HG02571 (cell line): ENCODE data around the gene CDKN2C.

Experiments
- ATAC-seq: cut with Tn5 transposase; IDR thresholded peaks from one replicate; pipeline ENCODE4 v1.9.1; 2021; ENCODE audit warnings: mild to moderate bottlenecking, moderate library complexity; ENCODE audit not compliant: unreplicated experiment

The CDKN2C gene

GRCh38 chr1:50959913-50960844, 9.9 kb upstream of the CDKN2C start, which contains the start of gene FAF1:
FAF1 (minus strand) TSS chr1:50960267; CDS start chr1:50959811, 456 bp downstream.
- peak; percentile 85 for ATAC-seq

- ATAC-seq: no peak
Observed at GRCh38 chr1:50964863-50965262, 5.2 kb upstream of the CDKN2C start.

GRCh38 chr1:50966991-50967390, 3.1 kb upstream of the CDKN2C start:
- no peak for ATAC-seq

GRCh38 chr1:50967416-50968157, 2.5 kb upstream of the CDKN2C start:
- no peak for ATAC-seq

DNA sequence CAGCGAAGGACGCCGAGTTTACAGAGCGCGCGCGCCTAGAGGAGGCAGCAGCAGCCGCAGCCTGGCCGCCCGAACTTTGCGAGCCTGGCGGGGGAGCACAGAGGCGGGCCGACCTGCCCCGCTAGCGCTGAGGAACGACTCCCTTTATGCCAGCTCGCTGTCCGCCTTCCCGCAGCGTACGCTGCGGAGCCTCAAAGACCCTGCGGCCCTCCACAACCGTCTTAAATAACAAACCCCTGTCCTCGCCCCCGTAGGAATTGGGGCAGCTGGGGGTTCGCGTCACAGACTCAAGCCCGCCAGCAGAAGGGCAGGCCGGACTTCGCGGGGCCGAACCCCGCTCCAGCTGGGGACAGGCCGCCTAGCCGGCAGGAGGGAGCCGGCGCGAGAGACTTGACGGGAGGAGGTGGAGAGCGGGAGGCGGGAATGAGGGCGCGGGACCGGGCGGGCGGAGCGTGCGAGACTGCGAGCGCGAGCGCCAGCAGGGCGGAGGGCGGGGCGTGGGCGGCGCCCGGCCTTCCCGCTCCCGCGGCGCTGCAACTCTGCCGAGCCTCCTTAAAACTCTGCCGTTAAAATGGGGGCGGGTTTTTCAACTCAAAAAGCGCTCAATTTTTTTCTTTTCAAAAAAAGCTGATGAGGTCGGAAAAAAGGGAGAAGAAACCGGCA, 1.8 kb upstream of the CDKN2C start:
- peak; percentile 65 for ATAC-seq

DNA sequence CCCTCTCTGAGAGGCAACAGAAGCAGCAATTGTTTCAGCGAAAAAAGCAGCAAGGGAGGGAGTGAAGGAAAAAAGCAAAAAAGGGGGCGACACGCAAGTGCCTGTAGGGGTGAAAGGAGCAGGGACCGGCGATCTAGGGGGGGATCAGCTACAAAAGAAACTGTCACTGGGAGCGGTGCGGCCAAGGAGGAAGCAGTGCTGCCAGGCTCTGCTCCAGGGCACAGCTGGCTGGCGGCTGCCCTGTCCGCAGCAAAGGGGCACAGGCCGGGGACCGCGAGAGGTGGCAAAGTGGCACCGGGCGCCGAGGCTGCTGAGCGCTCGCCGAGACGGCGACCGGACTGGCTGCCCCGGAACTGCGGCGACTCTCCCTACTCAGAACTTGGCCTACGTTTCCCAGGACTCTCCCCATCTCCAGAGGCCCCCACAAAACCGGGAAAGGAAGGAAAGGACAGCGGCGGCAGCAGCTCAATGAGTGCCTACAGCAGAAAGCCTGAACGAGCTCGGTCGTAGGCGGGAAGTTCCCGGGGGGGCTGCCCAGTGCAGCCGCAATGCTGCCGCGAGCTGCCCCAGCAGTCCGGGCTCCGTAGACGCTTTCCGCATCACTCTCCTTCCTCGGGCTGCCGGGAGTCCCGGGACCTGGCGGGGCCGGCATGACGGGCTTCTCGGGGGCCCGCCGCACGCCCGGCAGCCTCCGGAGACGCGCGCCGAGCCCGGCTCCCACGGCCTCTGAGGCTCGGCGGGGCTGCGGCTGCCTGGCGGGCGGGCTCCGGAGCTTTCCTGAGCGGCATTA, 1.0 kb upstream of the CDKN2C start:
- ATAC-seq: peak; percentile 31

DNA sequence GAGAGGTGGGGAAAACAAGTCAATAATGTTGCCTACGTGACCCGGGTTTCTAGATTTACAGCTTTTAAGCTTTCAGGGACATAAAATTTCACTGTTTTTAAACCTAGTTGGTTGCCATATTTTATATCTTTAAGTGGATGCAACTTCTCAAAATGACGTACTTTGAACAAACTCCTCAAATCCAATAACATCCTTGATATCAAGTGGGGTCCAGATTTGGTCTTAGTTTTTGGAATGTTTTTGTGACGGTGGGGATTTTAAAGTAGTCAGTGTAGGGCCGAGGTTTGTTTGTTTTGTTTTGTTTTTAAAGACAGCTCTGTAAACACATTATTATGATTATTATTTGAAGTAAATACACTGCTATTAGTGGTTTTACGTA, 453 bp downstream of the CDKN2C start:
- no peak for ATAC-seq

DNA sequence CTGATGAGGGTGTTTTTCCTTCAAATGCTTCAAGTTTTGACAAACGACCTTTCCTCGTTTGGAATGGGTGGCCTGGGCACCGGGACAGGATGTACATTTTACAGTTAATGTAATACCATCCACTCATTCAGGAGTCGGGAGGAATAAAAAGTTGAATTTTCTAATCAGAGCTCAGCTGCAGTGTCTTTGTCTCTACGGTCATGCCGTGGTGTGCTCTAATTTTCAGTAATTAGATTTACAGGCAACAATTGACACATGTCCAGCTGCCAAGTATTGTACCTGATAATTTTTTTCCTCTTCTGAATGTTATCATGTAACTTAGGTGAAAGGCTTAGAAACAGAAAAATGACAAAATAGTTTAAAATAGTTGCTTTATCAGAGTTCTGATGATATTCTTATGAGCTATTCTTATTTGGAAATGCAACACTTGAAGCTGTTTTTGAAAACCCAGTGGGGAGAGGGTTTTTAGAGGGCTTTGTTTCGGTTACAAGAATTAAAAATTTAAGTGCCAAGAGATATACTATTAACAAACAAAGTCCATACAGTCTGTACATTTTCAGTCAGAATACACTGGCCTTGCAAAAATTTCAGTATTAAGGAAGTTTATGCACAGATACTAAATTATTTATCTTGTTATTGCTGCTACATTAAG, 1.0 kb downstream of the CDKN2C start:
- no peak for ATAC-seq

GRCh38 chr1:50971748-50972305, 1.8 kb downstream of the CDKN2C start:
- no peak for ATAC-seq

DNA sequence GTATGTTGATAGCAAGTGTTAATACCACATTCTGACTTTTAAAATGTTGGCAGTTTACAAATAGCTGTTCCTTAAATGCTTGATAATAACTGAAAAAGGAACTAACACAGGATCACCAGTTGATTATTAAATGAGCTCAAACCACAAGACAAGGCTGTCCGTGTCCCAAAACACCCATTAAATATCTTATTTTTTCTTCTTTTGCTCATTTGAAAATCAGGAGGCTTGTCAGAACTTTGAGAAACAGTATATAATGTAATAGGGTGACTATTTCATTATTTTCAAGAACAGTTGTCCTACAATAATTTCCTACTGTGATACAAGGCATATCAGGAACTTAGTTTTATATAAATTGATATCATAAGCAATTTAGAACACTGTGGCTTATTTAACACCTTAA, 2.7 kb downstream of the CDKN2C start:
- no peak for ATAC-seq

DNA sequence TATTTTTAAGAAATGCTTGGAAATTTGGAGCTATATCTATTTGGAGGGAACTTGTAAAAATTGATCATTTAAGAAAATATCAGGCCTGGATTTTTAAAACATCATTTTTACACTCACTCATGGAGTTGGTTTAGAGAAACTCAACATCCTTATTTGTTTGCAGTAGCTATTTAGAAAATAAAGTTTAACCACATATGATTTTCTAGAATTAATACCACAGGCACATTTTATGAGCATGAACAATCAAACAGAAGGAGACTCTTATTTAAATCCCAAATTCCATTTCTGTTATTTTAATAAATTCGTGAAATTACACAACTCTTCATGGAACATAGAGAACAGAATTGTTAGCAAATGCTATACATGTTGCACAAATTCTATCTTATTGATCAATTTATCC, 3.2 kb downstream of the CDKN2C start:
- ATAC-seq: no peak

GRCh38 chr1:50973875-50974617, 4.0 kb downstream of the CDKN2C start:
- ATAC-seq: no peak

DNA sequence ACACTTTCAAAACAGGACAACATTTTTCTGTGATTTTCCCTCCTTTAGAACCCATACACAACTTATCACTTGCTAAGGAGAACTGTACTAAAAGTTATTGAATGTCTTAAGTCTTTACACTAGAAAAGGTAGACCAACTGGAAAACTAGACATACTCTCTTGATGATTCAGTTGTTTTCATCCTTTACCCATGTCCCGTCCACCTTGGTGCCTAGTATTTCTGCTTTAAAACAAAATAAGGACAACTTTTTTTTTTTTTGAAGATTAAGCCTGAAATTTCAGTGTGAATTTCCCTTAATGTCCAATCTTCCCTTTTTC, 4.5 kb downstream of the CDKN2C start:
- ATAC-seq: no peak

DNA sequence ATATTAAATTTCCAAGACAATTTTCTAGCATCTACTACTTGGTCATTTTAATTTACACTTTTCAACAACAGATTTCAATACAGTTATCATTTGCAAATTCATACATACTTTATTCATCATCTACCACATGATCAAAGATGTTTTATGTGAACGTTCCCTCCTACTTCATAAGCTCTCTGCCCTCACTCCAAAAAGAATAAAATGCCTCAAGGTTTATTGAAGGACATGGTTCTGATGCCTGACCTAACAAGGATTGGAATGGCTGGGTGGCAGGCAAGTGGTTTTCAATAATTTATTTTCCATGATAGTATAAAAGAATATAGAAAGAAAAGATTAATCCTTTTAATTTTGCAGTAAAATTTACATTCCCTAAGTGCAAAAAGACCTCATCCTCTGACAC, 5.4 kb downstream of the CDKN2C start:
- no peak for ATAC-seq

DNA sequence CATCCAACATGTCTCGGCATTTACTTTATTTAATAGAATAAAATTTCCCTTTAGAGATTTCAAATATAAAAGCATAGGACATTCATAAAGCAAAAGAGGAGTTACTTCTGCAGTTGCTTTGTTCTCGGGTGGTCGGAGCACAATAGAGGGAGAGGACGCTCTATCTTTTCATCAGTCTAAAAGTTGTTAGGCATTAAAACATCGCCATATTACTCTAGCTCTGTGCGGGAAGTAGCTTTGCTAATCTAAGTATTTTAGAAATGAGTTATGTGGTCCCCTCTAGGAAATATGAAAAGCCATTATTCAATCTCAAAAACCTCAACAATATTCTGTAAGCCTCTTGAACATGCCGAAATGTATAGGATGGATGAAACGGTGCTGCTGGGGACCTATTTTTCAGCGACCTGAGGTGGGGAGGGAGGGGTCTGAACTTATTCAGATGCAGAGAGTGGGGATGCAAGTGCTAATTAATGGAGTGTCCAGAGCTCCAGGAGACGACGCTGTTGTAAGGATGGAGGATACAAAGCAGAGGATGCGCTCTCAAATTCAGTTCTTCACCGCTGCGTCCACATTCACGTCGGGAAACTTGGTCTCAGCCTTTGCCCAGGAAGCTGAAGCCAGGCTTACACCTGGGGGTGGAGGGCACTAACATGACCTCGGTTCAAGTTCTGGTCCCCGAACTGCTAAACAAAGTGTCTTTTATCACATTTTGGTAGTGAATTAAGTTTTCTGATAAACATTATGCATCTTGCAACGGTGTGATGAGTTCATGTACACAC, 6.3 kb downstream of the CDKN2C start:
- no peak for ATAC-seq

- ATAC-seq: peak; percentile 49
Observed at GRCh38 chr1:50976890-50977574, 7.0 kb downstream of the CDKN2C start.

DNA sequence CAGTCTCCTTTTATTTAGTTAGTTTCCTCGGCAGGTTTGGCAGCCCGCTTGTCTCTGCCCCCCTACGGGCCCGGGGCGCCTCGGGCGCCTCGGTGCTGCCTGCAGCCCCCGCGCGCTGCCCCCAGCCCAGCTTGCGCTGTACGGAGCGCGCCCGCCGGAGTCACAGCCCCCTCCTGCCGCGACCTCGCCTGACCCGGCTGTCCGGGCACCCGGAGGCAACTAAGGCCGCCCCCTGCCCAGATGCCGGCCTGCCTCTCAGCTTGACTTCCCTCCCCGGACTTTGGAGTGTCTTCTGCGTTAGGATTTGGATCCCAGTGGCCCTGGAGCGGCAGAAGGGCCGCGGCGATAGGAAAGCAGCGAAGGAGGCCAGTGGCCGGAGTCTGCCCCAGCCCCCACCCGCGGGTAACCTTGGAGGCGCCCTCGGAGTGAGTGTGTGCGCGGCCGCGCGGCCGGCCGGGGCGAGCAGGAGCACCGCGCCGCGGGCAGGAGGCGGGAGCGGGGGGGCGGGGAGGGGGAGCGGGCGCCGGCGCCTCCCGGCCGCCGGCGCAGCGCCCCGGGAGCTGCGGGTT, 7.6 kb downstream of the CDKN2C start:
- peak; percentile 51 for ATAC-seq
